ENCODE results near the gene FHL3. TPM values are rescaled to one million over a fixed set of nuclear protein-coding genes. Genes with fewer than 3 reads are reported as not detected.
A peak's percentile ranks its signal among the peaks of the same experiment; 100 is the strongest.
"Not testable (repeated sequence)": the region's sequence is repeated elsewhere in the genome, so short reads cannot be mapped to it uniquely, and the experiment has no call there.

The FHL3 gene
- polyA plus RNA-seq, 2 of the 4 experiments (the other 2 are of a cell fraction): 1.4 to 5.4 TPM

DNA sequence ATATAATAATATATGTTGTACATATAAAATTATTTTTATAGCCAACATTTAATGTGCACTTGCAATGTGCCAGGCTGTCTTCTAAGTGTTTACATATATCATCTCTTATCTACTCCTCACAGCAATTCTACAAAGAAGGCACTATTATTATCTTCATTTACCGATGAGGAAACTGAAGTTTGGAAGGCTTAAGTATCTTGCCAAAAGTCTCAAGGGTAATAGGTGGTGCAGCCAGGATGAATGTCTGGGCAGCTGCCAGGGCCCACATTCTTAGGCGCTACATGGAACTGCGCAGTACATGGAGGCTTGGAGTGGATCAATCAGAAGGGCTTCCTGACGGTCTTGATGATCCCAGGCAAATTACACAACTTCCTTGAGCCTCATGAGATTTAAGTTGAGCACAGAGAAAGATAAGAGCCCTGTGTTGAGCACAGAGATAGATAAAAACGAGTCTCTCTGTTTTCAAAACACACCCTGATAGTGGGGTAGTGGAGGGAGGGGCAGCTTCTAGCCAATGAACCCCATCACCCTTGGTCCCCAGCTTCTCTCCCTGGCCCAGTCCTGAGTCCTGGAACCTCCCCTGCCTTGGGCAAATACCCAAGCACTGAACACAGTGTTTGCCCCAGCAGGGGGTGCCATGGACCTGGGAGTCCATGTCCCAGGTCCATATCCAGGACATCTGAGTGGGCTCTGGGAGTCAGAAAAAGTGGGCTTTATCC, 32.1 kb upstream of the FHL3 start:
- TF ChIP-seq, protein P1, sequence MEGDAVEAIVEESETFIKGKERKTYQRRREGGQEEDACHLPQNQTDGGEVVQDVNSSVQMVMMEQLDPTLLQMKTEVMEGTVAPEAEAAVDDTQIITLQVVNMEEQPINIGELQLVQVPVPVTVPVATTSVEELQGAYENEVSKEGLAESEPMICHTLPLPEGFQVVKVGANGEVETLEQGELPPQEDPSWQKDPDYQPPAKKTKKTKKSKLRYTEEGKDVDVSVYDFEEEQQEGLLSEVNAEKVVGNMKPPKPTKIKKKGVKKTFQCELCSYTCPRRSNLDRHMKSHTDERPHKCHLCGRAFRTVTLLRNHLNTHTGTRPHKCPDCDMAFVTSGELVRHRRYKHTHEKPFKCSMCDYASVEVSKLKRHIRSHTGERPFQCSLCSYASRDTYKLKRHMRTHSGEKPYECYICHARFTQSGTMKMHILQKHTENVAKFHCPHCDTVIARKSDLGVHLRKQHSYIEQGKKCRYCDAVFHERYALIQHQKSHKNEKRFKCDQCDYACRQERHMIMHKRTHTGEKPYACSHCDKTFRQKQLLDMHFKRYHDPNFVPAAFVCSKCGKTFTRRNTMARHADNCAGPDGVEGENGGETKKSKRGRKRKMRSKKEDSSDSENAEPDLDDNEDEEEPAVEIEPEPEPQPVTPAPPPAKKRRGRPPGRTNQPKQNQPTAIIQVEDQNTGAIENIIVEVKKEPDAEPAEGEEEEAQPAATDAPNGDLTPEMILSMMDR (IDR thresholded peaks at IDR 0.05): peak; percentile 15; the same call in 1 of the 3 replicates
- TF ChIP-seq ZC3H11A (IDR thresholded peaks at IDR 0.05) (no peak), RAD21 (conservative IDR thresholded peaks at IDR 0.05 in 1 of 2, IDR thresholded peaks at IDR 0.05 in 1 of 2) (peak; percentile 27 to 54; a peak in 3 of 5 replicates)
- ATAC-seq (peak in 1 of 2 experiments; percentile 50; a peak in 2 of 6 replicates), DNase-seq (ENCODE audit: low read depth in 1 of 2, low spot score in 1 of 2) (peak in 1 of 2 experiments; percentile 28), FAIRE-seq (no peak)
- peaks cover 13% of the 10 kb centered on the region; the same call in 1 of the 3 replicates for H3K4me1 ChIP-seq
- WGBS (ENCODE audit: missing lambda C conversion rate): 69% methylated on average over 5 of the region's 5 CpGs
- no peak overlapping the region for H3K4me2 ChIP-seq
- H3K27ac ChIP-seq: no peak overlapping the region
- no peaks in the 10 kb centered on the region for H3K9me3 ChIP-seq
- POLR2A ChIA-PET: no interaction called here
- no peak overlapping the region for H3K4me3 ChIP-seq
- CTCF ChIA-PET: interaction anchor here (0.9 to 3.0 kb wide), 6 partner anchors 8 to 798 kb away, joined by 3 to 8 read pairs (median 4); no protein-coding TSS in a partner anchor

DNA sequence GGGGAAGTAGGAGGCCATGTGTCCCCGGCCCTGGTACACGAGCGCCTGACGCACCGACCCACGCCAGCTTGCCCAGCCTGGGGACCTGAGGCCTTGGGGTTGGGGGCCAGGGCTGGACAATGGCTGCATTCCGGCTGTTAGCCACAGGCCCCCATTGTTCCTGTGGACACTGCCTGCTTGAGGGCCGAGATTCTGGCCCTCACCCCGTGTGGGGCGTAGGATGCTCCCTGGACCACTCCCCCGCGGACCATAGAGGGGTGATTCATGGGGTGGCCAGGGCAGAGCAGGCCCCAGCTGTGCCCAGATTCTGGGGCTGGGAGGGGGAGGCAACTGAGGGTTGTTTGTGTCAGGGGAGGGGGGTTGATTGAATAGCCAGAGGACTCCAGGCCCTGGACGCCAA, 29.6 kb upstream of the FHL3 start:
- H3K4me1 ChIP-seq: peaks cover 16% of the 10 kb centered on the region; the same call in 1 of the 3 replicates
- no peak for TF ChIP-seq CBX2 (IDR thresholded peaks at IDR 0.05; ENCODE audit: borderline replicate concordance, low read depth)
- no peak for TF ChIP-seq SMC3 (IDR thresholded peaks at IDR 0.05)
- ChIA-PET POLR2A (no interaction called here), CTCF (interaction anchor here (1.4 to 1.5 kb wide), 3 partner anchors 10 to 801 kb away, joined by 3 to 7 read pairs (median 5); no protein-coding TSS in a partner anchor)
- no peaks in the 10 kb centered on the region for H3K9me3 ChIP-seq
- H3K27ac ChIP-seq: no peak overlapping the region
- 84% methylated on average over 6 of the region's 13 CpGs for WGBS (ENCODE audit: missing lambda C conversion rate)
- FAIRE-seq (no peak), DNase-seq (ENCODE audit: low read depth in 1 of 2, low spot score in 1 of 2) (no peak), ATAC-seq (no peak)
- H3K4me2 ChIP-seq: no peak overlapping the region
- no peak overlapping the region for H3K4me3 ChIP-seq

DNA sequence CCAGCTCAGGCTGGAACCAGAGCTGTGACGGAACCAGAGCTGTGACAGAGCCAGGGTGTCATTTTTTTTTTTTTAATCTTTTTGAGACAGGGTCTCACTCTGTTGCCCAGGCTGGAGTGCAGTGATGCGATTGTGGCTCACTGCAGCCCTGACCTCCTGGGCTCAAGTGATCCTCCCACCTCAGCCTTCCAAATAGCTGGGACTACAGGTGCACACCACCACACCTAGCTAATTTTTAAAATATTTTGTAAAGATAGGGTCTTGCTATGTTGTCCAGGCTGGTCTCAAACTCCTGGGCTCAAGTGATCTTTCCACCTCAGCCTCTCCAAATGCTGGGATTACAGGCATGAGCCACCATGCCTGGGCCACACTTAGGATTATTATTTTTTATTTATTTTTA, 27.7 kb upstream of the FHL3 start:
- DNase-seq (ENCODE audit: low read depth in 1 of 2, low spot score in 1 of 2); ATAC-seq; H3K27ac ChIP-seq; H3K4me1 ChIP-seq; H3K4me3 ChIP-seq; H3K4me2 ChIP-seq; POLR2A ChIA-PET; FAIRE-seq; H3K9me3 ChIP-seq: not testable (repeated sequence)
- WGBS (ENCODE audit: missing lambda C conversion rate): 96% methylated on average over 2 of the region's 2 CpGs
- CTCF ChIA-PET: interaction anchor here (1.6 kb wide), 1 partner anchor 15 kb away, joined by 4 read pairs; no protein-coding TSS in a partner anchor

DNA sequence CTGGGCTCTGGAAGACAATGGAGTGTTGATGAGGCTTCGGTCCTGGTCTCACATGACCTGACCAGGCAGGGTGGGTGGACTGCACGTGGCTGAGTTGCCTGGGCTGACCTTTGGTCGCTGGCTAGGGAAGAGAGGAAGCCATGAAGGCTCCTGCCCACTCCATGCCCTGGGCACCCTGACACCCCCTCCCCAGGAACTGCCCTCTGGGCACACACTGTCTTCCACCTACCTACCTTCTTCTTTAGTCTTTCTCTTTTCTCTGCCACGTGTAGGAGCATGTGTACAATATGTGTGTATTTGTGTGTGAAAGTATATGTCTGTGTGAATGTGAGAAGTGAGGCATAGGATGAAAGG, 26.2 kb upstream of the FHL3 start:
- DNase-seq (ENCODE audit: low read depth in 1 of 2, low spot score in 1 of 2) (no peak), ATAC-seq (no peak), FAIRE-seq (no peak)
- TF ChIP-seq ESRRA (IDR thresholded peaks at IDR 0.05; ENCODE audit: borderline replicate concordance, low read length) (no peak), CBX2 (IDR thresholded peaks at IDR 0.05; ENCODE audit: borderline replicate concordance, low read depth) (no peak), ZSCAN20 (CRISPR knock-in tag; IDR thresholded peaks at IDR 0.05) (no peak), PHF8 (IDR thresholded peaks at IDR 0.05; ENCODE audit: borderline replicate concordance, low read depth) (no peak), HOXB13 (CRISPR knock-in tag; IDR thresholded peaks at IDR 0.05; ENCODE audit: low read depth) (no peak)
- CTCF ChIA-PET: interaction anchor here (1.6 kb wide), 1 partner anchor 13 kb away, joined by 4 read pairs; no protein-coding TSS in a partner anchor
- POLR2A ChIA-PET: no interaction called here
- Histone ChIP-seq H3K4me3 (no peak overlapping the region), H3K4me1 (0 out of 3 replicates have a peak, but pooled peaks cover 3% of the 10 kb centered on the region), H3K9me3 (no peaks in the 10 kb centered on the region), H3K27ac (no peak overlapping the region), H3K4me2 (no peak overlapping the region)
- 70% methylated on average over 4 of the region's 4 CpGs for WGBS (ENCODE audit: missing lambda C conversion rate)
